Osteoblast (primary cell): ENCODE data around the gene CHKB. TPM values are rescaled to one million over a fixed set of nuclear protein-coding genes. Genes with fewer than 3 reads are reported as not detected.

Experiments used
- DNase-seq: peaks from one replicate; pipeline ENCODE4 v3.0.0; 2011; ENCODE audit warnings: low spot score, mixed read lengths; ENCODE audit not compliant: insufficient read length; ENCODE audit errors: missing footprints
- H2AFZ ChIP-seq: 2 replicates; pipeline ENCODE4 v1.6.0; 2011; ENCODE audit warnings: mild to moderate bottlenecking, low read length
- H3K27ac ChIP-seq: 2 replicates; pipeline ENCODE4 v1.5.1; 2011; ENCODE audit warnings: mild to moderate bottlenecking, low read depth, low read length, moderate library complexity
- H3K27me3 ChIP-seq: 2 replicates; pipeline ENCODE4 v1.6.0; 2012; ENCODE audit warnings: mild to moderate bottlenecking, control low read depth, inconsistent platforms, low read length, moderate library complexity; ENCODE audit not compliant: insufficient read depth
- H3K36me3 ChIP-seq: 2 replicates; pipeline ENCODE4 v1.5.1; 2011; ENCODE audit warnings: mild to moderate bottlenecking, low read length, control low read depth, moderate library complexity; ENCODE audit not compliant: insufficient read depth
- H3K4me1 ChIP-seq: 2 replicates; pipeline ENCODE4 v1.5.1; 2011; ENCODE audit warnings: mild to moderate bottlenecking, low read length, control low read depth, moderate library complexity; ENCODE audit not compliant: insufficient read depth
- H3K4me2 ChIP-seq: 2 replicates; pipeline ENCODE4 v1.6.0; 2011; ENCODE audit warnings: mild to moderate bottlenecking, low read length; ENCODE audit not compliant: insufficient read depth
- H3K4me3 ChIP-seq: fragments of 200-600 bp; sonication (generic); 3 replicates; pipeline ENCODE4 v1.5.1; 2012; ENCODE audit warnings: mild to moderate bottlenecking, low read length, inconsistent platforms; ENCODE audit not compliant: insufficient read depth
- H3K79me2 ChIP-seq: 2 replicates; pipeline ENCODE4 v1.6.0; 2012; ENCODE audit warnings: mild to moderate bottlenecking, low read length, control low read depth, inconsistent platforms; ENCODE audit not compliant: insufficient read depth
- H3K9me3 ChIP-seq: 2 replicates; pipeline ENCODE4 v1.5.1; 2011; ENCODE audit warnings: low read depth, low read length, control low read depth
- H4K20me1 ChIP-seq: 2 replicates; pipeline ENCODE4 v1.6.0; 2012; ENCODE audit warnings: mild to moderate bottlenecking, low read length, control low read depth; ENCODE audit not compliant: insufficient read depth
- CTCF ChIP-seq: IDR thresholded peaks from 2 replicates; pipeline ENCODE4 v1.5.1; 2011; ENCODE audit warnings: mild to moderate bottlenecking, low read depth, low read length, moderate library complexity; ENCODE audit errors: extremely low read depth
- total RNA-seq: library from RNA; depleted of rRNA; stranded (reverse); fragments of >200 nt; gene quantifications from 2 replicates; pipeline ENCODE4 v1.2.3, GENCODE V29; 2012

The CHKB gene, protein sequence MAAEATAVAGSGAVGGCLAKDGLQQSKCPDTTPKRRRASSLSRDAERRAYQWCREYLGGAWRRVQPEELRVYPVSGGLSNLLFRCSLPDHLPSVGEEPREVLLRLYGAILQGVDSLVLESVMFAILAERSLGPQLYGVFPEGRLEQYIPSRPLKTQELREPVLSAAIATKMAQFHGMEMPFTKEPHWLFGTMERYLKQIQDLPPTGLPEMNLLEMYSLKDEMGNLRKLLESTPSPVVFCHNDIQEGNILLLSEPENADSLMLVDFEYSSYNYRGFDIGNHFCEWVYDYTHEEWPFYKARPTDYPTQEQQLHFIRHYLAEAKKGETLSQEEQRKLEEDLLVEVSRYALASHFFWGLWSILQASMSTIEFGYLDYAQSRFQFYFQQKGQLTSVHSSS
- 27.4 and 28.6 TPM in 2 replicates for total RNA-seq

- TF ChIP-seq CTCF = no peak
- peak; percentile 100 for DNase-seq
- Histone ChIP-seq H3K36me3 (peaks cover 7% of the 10 kb centered on the region), H3K79me2 (peaks cover 13% of the 10 kb centered on the region), H3K4me1 (peaks cover 25% of the 10 kb centered on the region), H3K27me3 (no peaks in the 10 kb centered on the region), H3K4me2 (peak within 1 kb of the TSS; percentile 98), H3K9me3 (no peaks in the 10 kb centered on the region), H2AFZ (peak within 1 kb of the TSS; percentile 95), H4K20me1 (no peaks in the 10 kb centered on the region), H3K27ac (peak within 1 kb of the TSS; percentile 90), H3K4me3 (peak within 1 kb of the TSS; percentile 94)
These were observed at the start of gene CHKB for GRCh38 chr22:50582493-50583293. TSS of gene CHKB (minus strand) at chr22:50582849. CDS start at chr22:50582781, 68 bp downstream.

GRCh38 chr22:50630376-50630775 lies 47.7 kb upstream of the CHKB start:
- no peak for TF ChIP-seq CTCF
- no peaks in the 10 kb centered on the region for H4K20me1 ChIP-seq
- no peak overlapping the region for H3K4me2 ChIP-seq
- no peak for DNase-seq
- H3K36me3 ChIP-seq = no peaks in the 10 kb centered on the region
- no peak overlapping the region for H3K27ac ChIP-seq
- H3K9me3 ChIP-seq = no peaks in the 10 kb centered on the region
- H3K27me3 ChIP-seq = peaks cover 3% of the 10 kb centered on the region
- peaks cover 5% of the 10 kb centered on the region for H3K79me2 ChIP-seq
- H3K4me3 ChIP-seq = no peak overlapping the region
- H3K4me1 ChIP-seq = peaks cover 10% of the 10 kb centered on the region
- no peak overlapping the region for H2AFZ ChIP-seq

DNA sequence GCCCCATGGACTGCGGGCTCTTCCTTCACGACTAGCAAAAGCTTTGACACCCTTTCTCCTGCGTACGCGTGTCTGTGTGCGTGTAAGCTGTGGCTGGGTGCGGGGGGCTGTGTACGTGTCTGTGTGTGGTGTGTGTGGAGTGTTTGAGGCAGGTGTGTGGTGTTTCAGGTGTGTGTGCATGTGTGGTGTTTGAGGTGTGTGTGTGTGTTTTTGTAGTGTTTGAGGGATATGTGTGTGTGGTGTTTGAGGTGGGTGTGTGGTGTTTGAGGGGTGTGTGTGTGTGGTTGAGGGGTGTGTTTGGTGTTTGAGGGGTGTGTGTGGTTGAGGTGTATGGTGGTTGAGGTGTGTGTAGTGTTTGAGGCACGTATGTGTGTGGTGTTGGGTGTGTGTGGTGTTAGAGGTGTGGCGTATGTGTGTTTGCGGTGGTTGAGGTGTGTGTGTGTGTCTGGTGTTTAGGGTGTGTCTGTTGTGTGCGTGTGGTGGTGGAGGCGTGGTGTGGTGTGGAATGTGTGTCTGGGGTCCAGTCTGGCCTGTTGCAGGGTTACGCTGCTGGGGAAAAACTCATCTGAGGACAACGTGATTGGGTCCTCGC lies 46.0 kb upstream of the CHKB start:
- H3K27ac ChIP-seq = peak overlapping the region; percentile 2
- H2AFZ ChIP-seq = peak overlapping the region; percentile 95
- peak overlapping the region; percentile 91 for H3K4me3 ChIP-seq
- no peak for TF ChIP-seq CTCF
- DNase-seq = no peak
- no peaks in the 10 kb centered on the region for H3K36me3 ChIP-seq
- H3K4me1 ChIP-seq = peaks cover 10% of the 10 kb centered on the region
- H4K20me1 ChIP-seq = no peaks in the 10 kb centered on the region
- H3K27me3 ChIP-seq = peaks cover 2% of the 10 kb centered on the region
- peaks cover 5% of the 10 kb centered on the region for H3K79me2 ChIP-seq
- H3K4me2 ChIP-seq = peak overlapping the region; percentile 97
- H3K9me3 ChIP-seq = no peaks in the 10 kb centered on the region
